ENCODE measurements around the gene SLC17A7. TPM values are rescaled to one million over a fixed set of nuclear protein-coding genes. Genes with fewer than 3 reads are reported as not detected.
A peak's percentile ranks its signal among the peaks of the same experiment; 100 is the strongest.

SLC17A7 gene
- total and polyA plus RNA-seq, 9 of the 15 experiments (the other 6 are each of a cell fraction or from before 2014, with no cell fraction given), result 1.1 to 15.7 (median 2.4) TPM

- TF ChIP-seq BACH1 (tag; IDR thresholded peaks at IDR 0.05), result no peak
- peak; percentile 89 for TF ChIP-seq RBBP5 (IDR thresholded peaks at IDR 0.05; ENCODE audit: borderline replicate concordance, insufficient read depth, low read length, poor library complexity, severe bottlenecking)
- peak; percentile 94 for TF ChIP-seq REST (IDR thresholded peaks at IDR 0.05; ENCODE audit: borderline replicate concordance)
- no peak for TF ChIP-seq REST (CRISPR knock-in tag; IDR thresholded peaks at IDR 0.05; ENCODE audit: low read depth)
- no peak for TF ChIP-seq SMAD2 (IDR thresholded peaks at IDR 0.05; ENCODE audit: low read depth, low read length)
- TF ChIP-seq CBX3 (IDR thresholded peaks at IDR 0.05; ENCODE audit: borderline replicate concordance in 1 of 2, low read length in 2 of 2), result no peak
- TF ChIP-seq RFX5 (IDR thresholded peaks at IDR 0.05; ENCODE audit: low read depth, low read length), result 0 out of 2 replicates have a peak, but pooled peaks have one; percentile 66
- TF ChIP-seq CBFA2T3 (IDR thresholded peaks at IDR 0.05), result 0 out of 2 replicates have a peak, but pooled peaks have one; percentile 2
- TF ChIP-seq E4F1 (CRISPR knock-in tag; IDR thresholded peaks at IDR 0.05; ENCODE audit: borderline replicate concordance), result no peak
- no peak for TF ChIP-seq ZNF778 (CRISPR knock-in tag; IDR thresholded peaks at IDR 0.05)
- peak in 1 of 2 experiments; percentile 35; a peak in 2 of 4 replicates for TF ChIP-seq RCOR1 (IDR thresholded peaks at IDR 0.05; ENCODE audit: borderline replicate concordance in 1 of 2, low read depth in 2 of 2, low read length in 2 of 2)
- TF ChIP-seq GTF2B (IDR thresholded peaks at IDR 0.05; ENCODE audit: extremely low read depth, insufficient read length), result peak; percentile 60
- TF ChIP-seq U2AF1 (optimal IDR thresholded peaks at IDR 0.05; ENCODE audit: low read depth, low read length), result no peak
- peak; percentile 100 for TF ChIP-seq TAF1 (IDR thresholded peaks at IDR 0.05; ENCODE audit: control insufficient read depth, extremely low read depth, insufficient read depth, low read length, severe bottlenecking)
Observed at GRCh38 chr19:49487277-49488045, 46.1 kb upstream of the SLC17A7 start, which contains the start of gene RPL13A (continued).
